ENCODE data around the gene ATG2B.
"Not testable (repeated sequence)": the region's sequence is repeated elsewhere in the genome, so short reads cannot be mapped to it uniquely, and the experiment has no call there.

ATG2B gene

DNA sequence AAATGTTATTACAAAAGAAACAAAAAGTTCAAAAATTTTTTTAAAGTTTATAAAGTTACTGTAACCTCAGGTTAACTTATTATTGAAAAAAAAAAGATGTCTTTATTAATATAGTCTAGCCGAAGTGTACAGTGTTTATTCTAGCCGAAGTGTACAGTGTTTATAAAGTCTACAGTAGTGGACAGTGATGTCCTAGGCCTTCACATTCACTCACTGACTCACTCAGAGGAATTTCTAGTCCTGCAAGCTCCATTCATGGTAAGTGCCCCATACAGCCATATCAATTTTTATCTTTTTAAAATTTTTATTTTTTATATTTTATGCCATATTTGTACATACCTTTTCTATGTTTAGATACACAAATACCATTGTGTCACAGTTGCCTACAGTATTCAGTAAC, 10.4 kb downstream of the ATG2B start:
- no peak overlapping the region for H3K9ac ChIP-seq (ENCODE audit: low read depth, low read length, poor library complexity)
- H3K4me2 ChIP-seq (ENCODE audit: insufficient read depth, low read length, poor library complexity, severe bottlenecking), result no peak overlapping the region
- H3K18ac ChIP-seq (ENCODE audit: low read length), result no peak overlapping the region
- no peak overlapping the region for H2BK15ac ChIP-seq (ENCODE audit: low read length)
- no peak overlapping the region for H3K4ac ChIP-seq (ENCODE audit: low read length)
- peaks cover 0 to 3% of the 10 kb centered on the region in 2 donors for H3K9me3 ChIP-seq (replicated peaks in 1 of 2; ENCODE audit: control insufficient read depth in 2 of 2, insufficient read depth in 1 of 2, low read depth in 1 of 2, low read length in 2 of 2)
- H2BK120ac ChIP-seq (ENCODE audit: low read depth, low read length), result no peak overlapping the region
- no peak overlapping the region for H2AK5ac ChIP-seq (ENCODE audit: low read depth, low read length)
- no peak for DNase-seq (ENCODE audit: low spot score)
- H3K14ac ChIP-seq (ENCODE audit: low read length), result no peak overlapping the region
- H3K27me3 ChIP-seq (ENCODE audit: control insufficient read depth in 3 of 3, insufficient read depth in 3 of 3, low read depth in 1 of 3, low read length in 3 of 3), result no peaks in the 10 kb centered on the region
- peaks cover 3% of the 10 kb centered on the region for H3K79me1 ChIP-seq (ENCODE audit: low read depth, low read length)
- no peak overlapping the region for H3K23ac ChIP-seq (ENCODE audit: low read depth, low read length, poor library complexity)
- no peak overlapping the region for H2BK5ac ChIP-seq (ENCODE audit: low read length)
- no peak overlapping the region for H4K8ac ChIP-seq (ENCODE audit: low read depth, low read length)
- no peak overlapping the region for H2AFZ ChIP-seq (ENCODE audit: low read length)
- no peak overlapping the region for H4K91ac ChIP-seq (ENCODE audit: low read depth, low read length, poor library complexity)
- WGBS, 2 donors (ENCODE audit: extremely low coverage in 2 of 2, insufficient read length in 2 of 2, insufficient replicate concordance in 1 of 2), result no CpG with 5 or more reads among the region's 2 CpGs
- H3K36me3 ChIP-seq (replicated peaks in 1 of 2; ENCODE audit: control insufficient read depth in 2 of 2, insufficient read depth in 2 of 2, low read length in 2 of 2), result no peaks in the 10 kb centered on the region
- no peak overlapping the region for H3K27ac ChIP-seq (replicated peaks; ENCODE audit: low read length)
- H3K4me3 ChIP-seq (ENCODE audit: low read length in 2 of 2), result no peak overlapping the region
- no peak overlapping the region for H2BK12ac ChIP-seq (ENCODE audit: low read length)
- H3K4me1 ChIP-seq (ENCODE audit: control insufficient read depth in 2 of 2, insufficient read depth in 1 of 2, low read depth in 1 of 2, low read length in 2 of 2), result no peaks in the 10 kb centered on the region

DNA sequence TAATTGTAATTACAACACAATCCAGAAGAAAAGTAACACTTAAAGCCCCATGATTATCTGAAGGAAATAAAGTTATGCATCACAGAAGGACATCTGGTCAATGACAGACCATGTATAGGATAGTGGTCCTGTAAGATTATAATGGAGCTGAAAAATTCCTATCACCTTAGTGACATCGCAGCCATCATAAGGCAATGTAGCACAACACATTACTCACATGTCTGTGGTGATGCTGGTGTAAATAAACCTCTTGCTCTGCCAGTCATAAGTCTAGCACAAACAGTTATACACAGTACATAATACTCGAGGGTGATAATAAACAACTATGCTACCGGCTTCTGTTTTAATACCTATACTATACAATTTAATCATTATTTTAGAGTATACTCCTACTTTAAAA, 11.2 kb downstream of the ATG2B start:
- Histone ChIP-seq H3K9me3 (replicated peaks in 1 of 2; ENCODE audit: control insufficient read depth in 2 of 2, insufficient read depth in 1 of 2, low read depth in 1 of 2, low read length in 2 of 2) (peaks cover 0 to 3% of the 10 kb centered on the region in 2 donors), H3K4ac (ENCODE audit: low read length) (no peak overlapping the region), H2AFZ (ENCODE audit: low read length) (no peak overlapping the region), H3K4me3 (ENCODE audit: low read length in 2 of 2) (no peak overlapping the region), H2AK5ac (ENCODE audit: low read depth, low read length) (no peak overlapping the region), H3K23ac (ENCODE audit: low read depth, low read length, poor library complexity) (no peak overlapping the region), H3K79me1 (ENCODE audit: low read depth, low read length) (peaks cover 3% of the 10 kb centered on the region), H4K91ac (ENCODE audit: low read depth, low read length, poor library complexity) (no peak overlapping the region), H3K36me3 (replicated peaks in 1 of 2; ENCODE audit: control insufficient read depth in 2 of 2, insufficient read depth in 2 of 2, low read length in 2 of 2) (no peaks in the 10 kb centered on the region), H3K27me3 (ENCODE audit: control insufficient read depth in 3 of 3, insufficient read depth in 3 of 3, low read depth in 1 of 3, low read length in 3 of 3) (no peaks in the 10 kb centered on the region), H3K4me2 (ENCODE audit: insufficient read depth, low read length, poor library complexity, severe bottlenecking) (no peak overlapping the region), H2BK120ac (ENCODE audit: low read depth, low read length) (no peak overlapping the region), H2BK12ac (ENCODE audit: low read length) (no peak overlapping the region), H3K14ac (ENCODE audit: low read length) (no peak overlapping the region), H3K9ac (ENCODE audit: low read depth, low read length, poor library complexity) (no peak overlapping the region), H3K27ac (replicated peaks; ENCODE audit: low read length) (no peak overlapping the region), H2BK5ac (ENCODE audit: low read length) (no peak overlapping the region), H4K8ac (ENCODE audit: low read depth, low read length) (no peak overlapping the region), H3K18ac (ENCODE audit: low read length) (no peak overlapping the region), H2BK15ac (ENCODE audit: low read length) (no peak overlapping the region), H3K4me1 (ENCODE audit: control insufficient read depth in 2 of 2, insufficient read depth in 1 of 2, low read depth in 1 of 2, low read length in 2 of 2) (no peaks in the 10 kb centered on the region)
- WGBS, 2 donors (ENCODE audit: extremely low coverage in 2 of 2, insufficient read length in 2 of 2, insufficient replicate concordance in 1 of 2), result no CpG with 5 or more reads among the region's 3 CpGs
- DNase-seq (ENCODE audit: low spot score), result no peak

DNA sequence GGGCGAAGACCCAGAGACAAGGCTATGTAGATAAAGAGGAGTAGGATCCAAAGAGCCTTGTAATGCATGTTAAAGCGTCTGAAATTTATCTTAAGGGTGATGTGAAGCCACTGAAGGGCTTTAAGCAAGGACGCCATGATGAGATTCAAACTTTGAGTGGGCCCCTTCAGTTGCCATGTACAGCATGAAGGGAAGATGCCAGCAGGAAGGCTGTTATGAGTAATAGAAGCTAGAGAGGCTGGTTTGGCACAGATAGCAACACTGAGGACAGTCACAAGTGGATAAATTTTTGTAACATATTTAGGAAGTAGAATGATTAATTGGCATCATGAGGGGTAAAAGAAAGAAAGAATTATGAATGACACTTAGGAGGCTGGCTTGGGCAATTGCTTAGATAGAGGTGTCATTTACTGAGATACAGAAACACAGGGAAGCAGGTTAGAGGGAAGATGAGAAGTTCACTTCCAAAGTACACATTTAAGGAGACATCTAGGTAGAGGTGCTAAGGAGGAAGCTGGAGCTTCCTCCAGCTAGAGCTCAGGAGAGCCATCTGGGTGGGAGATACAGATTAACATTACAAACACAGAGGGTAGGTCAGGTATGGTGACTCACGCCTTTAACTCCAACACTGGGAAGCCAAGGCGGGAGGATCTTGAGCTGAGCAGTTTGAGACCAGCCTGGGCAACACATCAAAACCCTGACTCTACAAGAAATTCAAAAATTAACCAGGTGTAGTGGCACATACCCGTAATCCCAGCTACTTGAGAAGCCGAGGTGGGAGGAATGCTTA, 13.7 kb downstream of the ATG2B start:
- no peaks in the 10 kb centered on the region for H3K36me3 ChIP-seq (replicated peaks in 1 of 2; ENCODE audit: control insufficient read depth in 2 of 2, insufficient read depth in 2 of 2, low read length in 2 of 2)
- no peak overlapping the region for H3K27ac ChIP-seq (replicated peaks; ENCODE audit: low read length)
- no peak overlapping the region for H3K4me2 ChIP-seq (ENCODE audit: insufficient read depth, low read length, poor library complexity, severe bottlenecking)
- H3K9ac ChIP-seq (ENCODE audit: low read depth, low read length, poor library complexity), result no peak overlapping the region
- no peak overlapping the region for H2BK15ac ChIP-seq (ENCODE audit: low read length)
- H2AFZ ChIP-seq (ENCODE audit: low read length), result no peak overlapping the region
- H2BK120ac ChIP-seq (ENCODE audit: low read depth, low read length), result no peak overlapping the region
- peaks cover 3% of the 10 kb centered on the region for H3K79me1 ChIP-seq (ENCODE audit: low read depth, low read length)
- H3K14ac ChIP-seq (ENCODE audit: low read length), result no peak overlapping the region
- no peak overlapping the region for H4K91ac ChIP-seq (ENCODE audit: low read depth, low read length, poor library complexity)
- H3K4me1 ChIP-seq (ENCODE audit: control insufficient read depth in 2 of 2, insufficient read depth in 1 of 2, low read depth in 1 of 2, low read length in 2 of 2), result no peaks in the 10 kb centered on the region
- no peak overlapping the region for H3K4me3 ChIP-seq (ENCODE audit: low read length in 2 of 2)
- WGBS, 2 donors (ENCODE audit: extremely low coverage in 2 of 2, insufficient read length in 2 of 2, insufficient replicate concordance in 1 of 2), result no CpG with 5 or more reads among the region's 7 CpGs
- H3K9me3 ChIP-seq (replicated peaks in 1 of 2; ENCODE audit: control insufficient read depth in 2 of 2, insufficient read depth in 1 of 2, low read depth in 1 of 2, low read length in 2 of 2), result peaks cover 0 to under 1% of the 10 kb centered on the region in 2 donors
- H3K27me3 ChIP-seq (ENCODE audit: control insufficient read depth in 3 of 3, insufficient read depth in 3 of 3, low read depth in 1 of 3, low read length in 3 of 3), result no peaks in the 10 kb centered on the region
- no peak overlapping the region for H3K18ac ChIP-seq (ENCODE audit: low read length)
- no peak overlapping the region for H2BK12ac ChIP-seq (ENCODE audit: low read length)
- no peak overlapping the region for H3K23ac ChIP-seq (ENCODE audit: low read depth, low read length, poor library complexity)
- H3K4ac ChIP-seq (ENCODE audit: low read length), result no peak overlapping the region
- H2AK5ac ChIP-seq (ENCODE audit: low read depth, low read length), result no peak overlapping the region
- H4K8ac ChIP-seq (ENCODE audit: low read depth, low read length), result no peak overlapping the region
- no peak for DNase-seq (ENCODE audit: low spot score)
- no peak overlapping the region for H2BK5ac ChIP-seq (ENCODE audit: low read length)

DNA sequence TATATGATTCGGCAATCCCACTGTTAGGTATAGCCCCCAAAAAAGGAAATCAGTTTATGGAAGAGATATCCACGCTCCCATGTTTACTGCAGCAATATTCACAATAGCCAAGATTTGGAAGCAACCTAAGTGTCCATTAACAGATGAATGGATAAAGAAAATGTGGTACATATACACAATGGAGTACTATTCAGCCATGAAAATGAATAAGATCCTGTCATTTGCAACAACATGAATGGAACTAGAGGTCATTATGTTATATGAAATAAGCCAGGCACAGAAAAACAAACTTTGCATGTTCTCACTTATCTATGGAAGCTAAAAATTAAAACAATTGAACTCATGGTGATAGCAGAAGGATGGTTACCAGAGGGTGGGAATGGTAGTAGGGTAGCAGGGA, 15.2 kb downstream of the ATG2B start:
- H2AK5ac ChIP-seq (ENCODE audit: low read depth, low read length); H3K4ac ChIP-seq (ENCODE audit: low read length); H3K23ac ChIP-seq (ENCODE audit: low read depth, low read length, poor library complexity); H3K4me1 ChIP-seq (ENCODE audit: control insufficient read depth in 2 of 2, insufficient read depth in 1 of 2, low read depth in 1 of 2, low read length in 2 of 2); H3K4me3 ChIP-seq (ENCODE audit: low read length in 2 of 2); H3K18ac ChIP-seq (ENCODE audit: low read length); H3K27ac ChIP-seq (replicated peaks; ENCODE audit: low read length); H4K91ac ChIP-seq (ENCODE audit: low read depth, low read length, poor library complexity); H3K79me1 ChIP-seq (ENCODE audit: low read depth, low read length); H2BK15ac ChIP-seq (ENCODE audit: low read length); DNase-seq (ENCODE audit: low spot score); H3K9ac ChIP-seq (ENCODE audit: low read depth, low read length, poor library complexity); H2BK12ac ChIP-seq (ENCODE audit: low read length); H3K14ac ChIP-seq (ENCODE audit: low read length); H4K8ac ChIP-seq (ENCODE audit: low read depth, low read length); H2AFZ ChIP-seq (ENCODE audit: low read length); H2BK5ac ChIP-seq (ENCODE audit: low read length); H3K27me3 ChIP-seq (ENCODE audit: control insufficient read depth in 3 of 3, insufficient read depth in 3 of 3, low read depth in 1 of 3, low read length in 3 of 3); H3K4me2 ChIP-seq (ENCODE audit: insufficient read depth, low read length, poor library complexity, severe bottlenecking); H2BK120ac ChIP-seq (ENCODE audit: low read depth, low read length); H3K36me3 ChIP-seq (replicated peaks in 1 of 2; ENCODE audit: control insufficient read depth in 2 of 2, insufficient read depth in 2 of 2, low read length in 2 of 2); H3K9me3 ChIP-seq (replicated peaks in 1 of 2; ENCODE audit: control insufficient read depth in 2 of 2, insufficient read depth in 1 of 2, low read depth in 1 of 2, low read length in 2 of 2): not testable (repeated sequence)
- no CpG with 5 or more reads among the region's 2 CpGs for WGBS, 2 donors (ENCODE audit: extremely low coverage in 2 of 2, insufficient read length in 2 of 2, insufficient replicate concordance in 1 of 2)

Measured in neuronal stem cell (in vitro differentiated cells).